GM19372 (cell line): Measurements from ENCODE around the gene CD302.
"Not testable (repeated sequence)": the region's sequence is repeated elsewhere in the genome, so short reads cannot be mapped to it uniquely, and the experiment has no call there.

ENCODE experiments used
- ATAC-seq: cut with Tn5 transposase; IDR thresholded peaks from one replicate; pipeline ENCODE4 v1.9.1; 2021; ENCODE audit warnings: mild to moderate bottlenecking, low read depth, moderate library complexity; ENCODE audit not compliant: unreplicated experiment

CD302 gene

DNA sequence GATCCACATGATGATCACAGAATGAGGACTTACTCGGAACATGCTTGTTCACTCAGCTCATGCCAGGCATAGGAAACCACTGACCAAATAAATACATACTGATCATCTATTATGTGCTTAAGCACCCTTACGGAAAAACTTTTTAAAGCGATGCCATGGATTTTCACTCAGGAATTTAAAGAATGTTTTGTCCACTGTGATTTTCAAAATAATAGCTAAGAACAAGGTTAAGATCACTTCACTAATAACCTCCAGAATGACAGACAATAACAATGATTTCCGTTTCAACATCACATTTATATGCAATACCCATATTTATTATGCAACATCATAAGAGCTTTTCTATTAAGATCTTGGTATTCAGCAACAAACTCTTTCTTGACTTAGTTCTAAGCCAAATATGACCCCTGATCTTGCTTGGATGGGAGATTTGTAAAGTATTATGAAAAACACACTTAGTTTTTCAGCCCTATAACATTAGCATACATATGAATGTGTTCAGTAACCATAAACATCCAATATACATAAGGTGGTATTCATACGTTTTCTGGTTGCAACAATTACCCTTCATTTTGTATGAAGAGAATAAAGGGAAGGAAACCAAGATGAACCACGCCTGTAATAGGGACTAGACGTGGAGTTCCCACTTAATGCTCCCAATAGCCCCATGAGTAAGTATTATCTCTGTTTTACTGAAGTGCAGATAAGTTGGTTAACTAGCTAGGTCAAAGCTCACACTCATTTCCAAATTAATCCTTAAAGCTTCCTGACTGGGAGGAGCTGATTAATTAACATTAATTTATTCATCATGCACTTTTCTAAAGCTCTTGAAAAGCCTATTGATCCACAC is 1.9 kb downstream of the CD302 start:
- no peak for ATAC-seq

DNA sequence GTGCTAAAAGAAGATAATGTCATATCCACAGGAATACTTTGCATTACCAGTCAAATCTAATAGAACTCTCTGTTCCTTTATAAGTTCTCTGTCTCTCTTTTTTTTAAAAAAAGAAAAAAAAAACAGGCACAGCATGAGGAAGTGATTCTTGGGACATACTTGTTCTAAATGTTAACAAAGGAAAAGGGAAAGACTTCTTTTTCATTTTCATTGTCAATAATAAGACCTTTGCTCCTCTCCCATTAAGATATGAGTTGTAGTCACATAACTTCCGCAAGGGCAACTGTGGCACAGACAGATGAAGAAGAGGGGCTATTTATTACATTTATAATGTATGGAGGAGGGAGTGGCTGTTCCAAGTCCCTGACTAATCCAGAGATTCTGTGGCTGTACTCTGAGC is 4.7 kb downstream of the CD302 start:
- ATAC-seq: no peak

DNA sequence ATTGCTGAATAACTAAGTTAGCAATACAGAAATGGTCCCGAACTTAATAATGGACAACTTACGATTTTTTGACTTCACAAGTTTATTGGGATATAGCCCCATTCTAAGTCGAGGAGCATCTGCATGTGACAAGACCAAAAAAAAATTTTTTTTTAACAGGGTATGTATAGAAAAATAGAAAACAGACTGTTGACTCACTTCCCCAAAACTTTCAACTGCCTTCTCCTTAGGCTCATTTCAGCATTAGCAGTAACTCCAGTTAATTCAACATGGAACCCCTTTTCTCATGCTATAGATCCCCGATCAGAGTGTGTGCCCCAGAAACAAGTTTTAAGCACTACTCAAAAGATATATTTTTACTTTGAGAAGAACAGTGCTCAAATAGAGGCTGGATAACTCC is 5.4 kb downstream of the CD302 start:
- no peak for ATAC-seq

DNA sequence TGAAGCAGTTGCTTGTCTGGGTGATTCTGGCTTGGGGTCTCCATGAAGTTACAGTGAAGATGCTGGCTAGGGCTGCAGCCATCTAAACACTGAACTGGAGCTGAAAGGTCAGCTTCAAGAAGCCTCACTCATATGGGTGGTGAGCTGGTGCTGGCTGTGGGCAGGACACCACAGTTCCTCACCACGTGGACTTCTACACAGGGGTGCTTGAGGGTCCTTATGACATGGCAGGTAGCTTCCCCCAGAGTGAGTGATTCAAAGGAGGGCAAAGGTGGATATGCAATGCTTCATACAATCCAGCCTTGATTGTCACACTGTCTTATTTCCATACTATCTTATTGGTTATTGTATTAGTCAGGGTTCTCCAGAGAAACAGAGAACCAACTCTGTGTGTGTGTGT is 6.0 kb downstream of the CD302 start:
- no peak for ATAC-seq

DNA sequence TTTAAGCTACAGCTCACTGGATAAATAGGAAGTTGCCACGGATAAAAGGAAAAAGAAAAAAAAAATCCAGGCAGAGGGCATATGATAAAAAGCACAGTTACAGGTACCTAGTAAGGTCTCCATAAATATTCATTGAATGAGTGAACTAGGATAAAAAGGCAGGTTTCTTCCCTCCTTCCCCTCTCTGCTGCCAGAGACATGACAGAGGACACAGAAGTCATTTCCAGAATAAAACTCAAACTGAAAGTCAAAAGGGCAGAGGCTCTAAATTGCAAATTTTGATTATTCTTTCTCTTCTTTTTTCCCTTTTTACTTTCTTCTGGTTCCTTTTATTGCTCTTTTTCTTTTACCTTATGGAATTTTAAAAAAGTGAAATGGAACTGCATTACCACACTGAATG is 7.7 kb downstream of the CD302 start:
- ATAC-seq: no peak

DNA sequence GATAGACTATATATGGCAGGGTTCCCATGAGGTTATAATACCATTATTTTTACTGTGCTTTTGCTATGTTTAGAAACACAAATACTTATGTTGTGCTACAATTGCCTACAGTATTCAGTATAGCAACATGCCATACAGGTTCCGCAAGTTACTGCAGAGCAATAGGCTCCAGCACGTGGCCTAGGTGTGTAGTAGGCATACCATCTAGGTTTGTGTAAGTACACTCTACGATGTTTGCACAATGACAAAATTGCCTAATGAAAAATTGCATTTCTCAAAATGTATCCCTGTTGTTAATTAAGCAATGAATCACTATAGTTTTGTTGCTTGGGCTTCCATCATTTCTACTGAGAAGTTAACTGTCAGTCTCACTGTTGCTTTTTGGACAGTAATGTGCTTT is 9.8 kb downstream of the CD302 start:
- ATAC-seq: no peak

DNA sequence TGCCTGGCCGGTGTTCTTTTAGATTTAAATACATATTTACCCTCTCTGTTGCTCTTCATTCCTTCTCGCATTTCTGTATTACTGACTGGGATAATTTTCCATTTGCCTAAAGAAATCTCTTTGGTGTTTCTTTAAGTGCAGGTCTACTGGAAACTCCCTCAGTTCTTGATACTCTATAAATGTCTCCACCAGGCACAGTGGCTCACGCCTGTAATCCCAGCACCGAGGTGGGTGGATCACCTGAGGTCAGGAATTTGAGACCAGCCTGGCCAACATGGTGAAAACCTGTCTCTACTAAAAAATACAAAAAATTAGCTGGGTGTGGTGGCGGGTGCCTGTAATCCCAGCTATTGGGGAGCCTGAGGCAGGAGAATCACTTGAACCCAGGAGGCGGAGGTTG is 10.4 kb downstream of the CD302 start:
- ATAC-seq: not testable (repeated sequence)

DNA sequence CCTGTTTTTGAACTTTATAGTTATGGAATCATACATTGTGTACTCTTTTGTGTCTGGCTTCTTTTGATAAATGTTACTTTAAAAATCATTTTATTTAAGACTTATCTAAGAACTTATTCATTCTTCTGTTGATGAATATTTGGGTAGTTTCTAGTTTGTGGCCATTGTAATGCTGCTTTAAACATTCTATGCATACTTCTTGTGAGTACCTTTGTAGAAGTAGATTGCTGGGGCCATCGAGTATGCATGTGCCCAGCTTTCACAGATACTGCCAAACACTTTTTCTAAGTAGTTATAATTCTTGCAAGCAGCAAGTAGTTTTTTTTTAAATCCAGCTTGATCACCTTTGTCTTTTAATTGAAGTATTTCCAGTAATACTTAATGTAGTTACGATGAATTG is 11.1 kb downstream of the CD302 start:
- ATAC-seq: no peak

DNA sequence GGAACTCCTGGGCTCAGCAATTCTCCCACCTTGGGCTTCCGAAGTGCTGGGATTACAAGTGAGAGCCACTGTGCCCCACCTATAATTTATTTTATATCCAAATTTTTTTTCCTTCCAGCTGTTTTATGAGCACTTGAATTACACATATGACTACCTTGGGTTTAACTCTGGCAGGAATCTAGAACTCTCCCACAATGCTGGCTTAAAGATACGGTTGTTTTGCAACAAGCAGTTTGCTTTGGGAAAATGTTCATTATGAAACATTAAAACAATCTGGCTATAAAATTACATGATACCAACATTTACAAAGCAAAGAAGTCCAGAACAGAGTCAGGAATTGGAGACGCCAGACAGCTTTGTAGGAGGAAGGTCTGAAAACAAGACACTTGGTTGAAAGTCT is 12.8 kb downstream of the CD302 start:
- no peak for ATAC-seq

DNA sequence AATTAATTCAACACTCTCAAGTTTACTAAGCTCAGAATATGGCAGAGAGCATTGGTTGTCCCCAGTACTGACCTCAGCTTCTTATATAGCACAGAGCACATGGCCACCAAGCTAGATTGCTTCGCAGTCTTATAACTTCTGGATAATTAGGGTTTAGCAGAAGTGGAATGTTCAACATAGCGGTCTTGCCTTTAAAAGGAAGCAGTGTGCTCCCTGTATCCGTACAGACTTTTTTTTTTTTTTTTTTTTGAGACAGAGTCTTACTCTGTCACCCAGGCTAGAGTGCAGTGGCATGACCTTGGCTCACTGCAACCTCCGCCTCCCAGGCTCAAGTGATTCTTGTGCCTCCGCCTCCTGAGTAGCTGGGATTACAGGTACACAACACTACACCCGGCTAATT is 13.3 kb downstream of the CD302 start:
- ATAC-seq: not testable (repeated sequence)

DNA sequence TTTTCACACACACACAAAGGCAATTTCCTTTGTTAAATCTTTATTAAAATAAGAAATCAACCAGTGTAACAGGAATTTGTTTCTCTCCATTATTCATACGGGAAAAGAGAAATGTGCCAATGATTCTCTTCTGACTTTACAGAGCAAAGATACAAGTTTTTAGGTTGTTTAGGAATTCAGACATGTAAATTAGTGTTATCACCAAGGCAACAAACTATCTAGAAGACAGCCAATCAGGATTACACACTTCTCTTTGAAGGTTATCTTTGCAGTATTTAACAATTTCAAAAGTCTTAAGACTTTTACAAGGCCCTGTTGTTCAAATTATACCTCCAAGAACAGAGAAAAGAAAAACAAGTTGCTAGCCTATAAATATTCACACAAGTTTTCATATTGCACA is 14.5 kb downstream of the CD302 start:
- ATAC-seq: no peak

DNA sequence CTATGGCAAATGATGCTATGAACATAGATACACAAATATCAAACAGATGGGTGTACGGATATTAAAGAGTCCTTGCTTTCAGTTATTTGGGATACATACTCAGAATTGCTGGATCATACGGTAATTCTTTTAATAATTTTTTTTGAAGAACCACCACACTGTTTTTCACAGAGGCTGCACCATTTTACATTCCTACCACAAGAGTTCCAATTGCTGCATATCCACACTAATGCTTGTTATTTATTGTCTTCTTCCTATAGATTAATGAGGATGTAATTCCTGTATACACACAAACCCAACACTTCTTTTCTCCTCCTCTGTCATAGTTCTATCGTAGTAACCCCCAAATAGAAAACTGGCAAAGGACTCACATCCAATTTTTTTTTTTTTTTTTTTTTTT is 21.7 kb downstream of the CD302 start:
- ATAC-seq: no peak

DNA sequence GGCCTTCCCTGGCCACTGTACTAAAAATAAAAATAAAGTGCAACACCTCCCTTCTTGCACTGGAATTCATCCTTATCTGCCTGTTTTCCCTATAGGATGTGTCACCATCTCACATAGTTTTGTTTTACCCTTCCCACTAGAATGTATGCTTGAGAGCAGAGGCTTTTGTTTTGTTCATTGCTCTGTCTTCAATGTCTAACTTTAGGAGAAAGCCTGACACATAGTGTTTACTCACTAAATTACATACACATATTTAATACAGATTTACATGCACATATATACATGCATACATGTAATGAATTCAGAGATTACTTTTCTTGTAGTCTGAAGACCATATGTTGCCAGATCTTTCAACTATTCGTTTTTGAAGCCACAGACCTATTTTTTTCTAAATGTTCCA is 23.0 kb downstream of the CD302 start:
- no peak for ATAC-seq

DNA sequence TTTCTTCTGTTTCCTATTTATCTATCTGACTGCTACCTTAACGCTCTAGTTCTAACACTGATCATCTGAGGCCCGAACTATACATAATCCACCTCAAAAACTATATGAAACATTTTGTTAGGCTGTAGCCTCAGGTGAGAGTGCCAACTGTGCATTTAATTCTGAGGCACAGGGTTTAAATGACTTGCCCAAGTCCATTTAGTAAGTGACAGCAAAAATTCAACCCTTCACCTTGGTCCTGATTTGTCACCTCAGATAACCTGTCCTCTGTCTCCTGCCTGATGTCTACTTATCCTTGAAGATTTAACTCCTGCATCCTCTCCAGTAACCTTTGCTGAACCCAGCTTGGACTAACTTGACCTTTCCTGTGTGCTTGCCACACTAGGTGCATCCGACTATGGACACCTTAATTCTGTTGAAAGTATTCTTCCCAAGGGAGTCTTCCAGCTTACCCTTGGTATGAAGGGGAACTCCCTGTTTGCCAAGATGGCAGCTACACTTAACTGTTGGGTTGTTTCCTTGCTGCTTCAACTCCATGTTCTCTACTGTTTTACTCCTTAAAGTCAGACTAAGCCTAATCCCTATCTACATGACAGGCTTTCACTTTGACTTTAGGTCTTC is 23.5 kb downstream of the CD302 start:
- ATAC-seq: no peak

DNA sequence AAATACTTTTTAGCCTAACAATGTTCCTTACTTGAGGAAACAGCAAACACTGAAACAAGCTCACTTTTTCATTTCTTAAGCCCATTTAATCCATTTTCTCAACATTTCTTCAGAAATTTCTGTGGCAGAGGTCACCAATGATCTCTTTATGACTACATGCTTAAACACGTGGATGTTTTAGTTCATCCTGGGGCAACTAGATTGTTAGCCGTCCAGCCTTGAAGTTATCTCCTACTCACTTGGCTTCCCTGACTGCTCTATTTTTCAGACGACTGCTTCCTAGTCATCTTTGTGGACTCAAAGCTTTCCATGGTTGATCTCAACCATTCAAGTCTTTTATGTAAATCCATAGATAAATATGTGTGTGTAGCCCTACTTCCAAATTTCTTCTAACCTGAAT is 24.1 kb downstream of the CD302 start:
- ATAC-seq: no peak

DNA sequence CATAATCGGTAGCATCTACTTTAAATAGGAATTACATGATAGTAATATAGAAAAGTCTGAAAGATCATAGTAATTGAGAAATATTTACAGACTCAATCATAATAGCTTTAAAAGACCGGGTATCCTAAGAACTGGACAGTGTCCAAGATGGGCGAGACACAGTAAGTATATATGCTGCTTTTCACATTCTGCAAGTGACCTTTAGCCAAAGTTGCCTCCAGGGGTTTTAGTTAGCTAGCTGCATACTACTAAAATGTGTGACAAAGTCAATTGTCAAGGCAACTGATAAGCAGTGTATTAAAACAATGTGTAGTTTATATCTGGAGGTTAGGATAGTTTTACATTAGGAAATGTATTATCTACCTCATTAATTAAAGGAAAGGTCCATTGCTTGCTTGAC is 24.6 kb downstream of the CD302 start:
- ATAC-seq: no peak

DNA sequence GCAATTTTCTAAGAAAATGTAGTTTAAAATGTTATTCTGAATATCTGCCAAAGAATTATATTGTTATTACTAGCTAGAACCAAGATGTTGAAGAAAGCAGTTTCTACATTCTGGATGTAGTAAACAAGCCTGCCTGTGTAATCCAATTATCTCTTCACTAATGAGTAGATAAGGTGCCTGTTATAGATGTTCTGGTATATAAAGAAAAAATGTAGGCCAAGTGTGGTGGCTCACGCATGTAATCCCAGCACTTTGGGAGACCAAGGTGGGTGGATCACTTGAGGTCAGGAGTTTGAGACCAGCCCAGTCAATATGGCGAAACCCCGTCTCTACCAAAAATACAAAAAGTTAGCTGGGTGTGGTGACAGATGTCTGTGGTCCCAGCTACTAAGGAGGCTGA is 28.9 kb downstream of the CD302 start:
- no peak for ATAC-seq

DNA sequence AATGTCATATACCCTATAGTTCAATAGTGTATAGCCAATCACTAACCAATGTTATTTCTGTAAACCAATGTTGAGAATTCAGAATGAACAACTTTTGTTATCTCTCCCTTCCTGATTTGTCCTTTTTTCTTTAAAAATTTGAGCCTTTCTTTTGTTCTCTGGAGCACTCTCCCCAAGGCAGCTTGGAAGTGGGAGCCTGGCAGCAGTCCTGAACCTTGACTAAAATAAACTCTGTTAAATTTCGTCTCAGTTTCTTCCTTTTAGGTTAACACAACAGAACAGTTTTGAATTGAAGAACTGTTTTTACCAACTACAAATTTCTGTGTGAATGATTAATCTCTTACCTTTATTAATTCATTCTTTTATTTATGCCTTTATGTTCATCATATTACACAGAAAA is 35.9 kb downstream of the CD302 start:
- no peak for ATAC-seq

DNA sequence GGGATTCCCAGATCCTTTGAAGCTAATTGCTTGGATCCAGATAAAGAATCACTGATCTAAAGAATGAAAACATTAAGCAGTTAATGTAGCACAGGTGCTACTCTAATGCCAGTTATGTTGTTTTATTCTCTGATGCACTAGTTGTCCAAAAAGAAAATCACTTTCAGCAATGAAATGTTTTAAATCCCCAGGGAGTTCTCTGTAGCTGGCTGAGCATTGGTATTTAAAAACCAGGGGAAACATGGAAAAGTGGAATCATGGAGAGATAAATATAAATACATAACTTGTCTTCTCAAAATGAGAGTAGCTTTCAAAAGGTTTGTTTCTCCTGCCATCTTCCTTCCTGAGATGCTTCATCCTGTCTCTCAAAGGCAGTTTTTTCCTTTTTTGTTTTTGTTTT is 37.7 kb downstream of the CD302 start:
- no peak for ATAC-seq

DNA sequence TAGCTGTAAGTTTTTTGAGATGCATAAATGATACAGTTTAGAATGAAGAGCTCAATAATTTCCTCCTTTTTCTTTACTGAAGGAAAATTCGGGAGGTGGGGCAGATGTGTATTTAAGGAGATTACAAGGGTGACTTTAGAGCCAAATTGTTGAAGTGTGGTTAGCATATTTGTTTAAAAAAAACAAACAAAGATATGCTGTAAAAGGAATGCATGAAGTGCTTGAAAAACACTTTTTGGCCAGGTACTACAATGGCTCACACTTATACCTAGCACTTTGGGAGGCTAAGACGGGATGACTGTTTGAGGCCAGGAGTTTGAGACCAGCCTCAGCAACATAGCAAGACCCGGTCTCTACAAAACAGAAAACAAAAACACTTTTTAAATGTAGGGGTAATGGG is 38.4 kb downstream of the CD302 start:
- ATAC-seq: no peak

DNA sequence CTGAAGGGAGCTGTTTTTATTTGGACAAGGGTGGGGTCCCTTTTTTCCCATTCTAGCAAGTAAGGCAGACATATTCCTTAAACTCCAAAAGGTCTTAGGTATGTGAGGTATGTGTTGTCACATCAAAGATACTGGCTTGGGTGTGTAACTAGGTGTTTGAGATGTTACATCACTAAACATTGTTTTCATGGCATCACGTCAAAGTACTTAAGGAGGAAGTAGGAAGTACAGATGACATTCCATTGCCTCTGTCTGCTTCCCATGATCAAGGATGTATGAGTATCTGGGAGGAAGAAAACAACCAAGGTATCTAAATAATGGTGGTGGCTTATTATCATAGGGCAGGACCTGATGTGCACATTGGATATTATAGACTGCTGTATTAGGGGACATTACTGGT is 39.3 kb downstream of the CD302 start:
- no peak for ATAC-seq

DNA sequence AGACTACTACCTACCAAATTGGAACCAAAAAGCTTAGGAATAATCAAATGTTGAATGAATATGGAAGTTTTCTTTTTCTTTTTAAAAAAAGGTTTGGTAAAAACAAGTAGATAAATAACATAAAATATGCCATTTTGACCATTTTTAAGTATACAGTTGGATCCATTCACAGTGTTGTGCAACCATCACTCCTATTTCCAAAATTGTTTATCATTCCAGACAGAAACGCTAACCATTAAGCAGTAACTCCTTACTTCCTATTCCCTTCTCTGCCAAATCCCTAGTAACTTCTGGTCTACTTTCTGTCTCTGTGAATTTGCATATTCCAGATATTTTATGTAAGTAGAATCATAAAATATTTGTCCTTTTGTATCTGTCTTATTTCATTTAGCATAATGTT is 39.8 kb downstream of the CD302 start:
- ATAC-seq: no peak
